K562 (cell line): ENCODE results near the gene AGO4. TPM values are rescaled to one million over a fixed set of nuclear protein-coding genes. Genes with fewer than 3 reads are reported as not detected.

ENCODE experiments used
- ATAC-seq: fragments of 200-7000 bp; cut with Tn5 transposase; 3 replicates; pipeline ENCODE4 v1.9.1; 2020; ENCODE audit warnings: moderate library complexity
- BruUV-seq: library from RNA; stranded (reverse); fragments of 400-500 nt; replicated peaks from 2 replicates; lab custom pipeline; 2021; lab: Mats Ljungman, UMichigan
- CTCF ChIA-PET: fragments of 300-600 bp; formaldehyde crosslinking; extraction: SDS; loops from one replicate; lab custom pipeline; 2021; ENCODE audit warnings: low intra/inter-chr PET ratio; lab: Yijun Ruan, JAX
- POLR2A ChIA-PET: fragments of 300-600, 350-650 bp; sonication (Branson Sonifier 250); formaldehyde crosslinking; extraction: SDS; loops from one replicate; lab custom pipeline; 2021; ENCODE audit warnings: antibody characterized with exemption, inconsistent platforms; lab: Yijun Ruan, JAX
- DNase-seq, 4 experiments: peaks; one replicate each; pipeline versions ENCODE4 v3.0.0 to v3.0.0-alpha.2; 2011 to 2018; ENCODE audit warnings: low spot score in 3 of 4, mixed read lengths in 3 of 4; ENCODE audit errors: extremely low read depth in 1 of 4
- FAIRE-seq: peaks from 2 replicates; lab custom pipeline; 2011; peaks lifted over from hg19 to GRCh38; lab: Jason Lieb, UNC
- H2AFZ ChIP-seq: 2 replicates; pipeline ENCODE4 v1.6.0; 2011; ENCODE audit warnings: low read depth, low read length, control low read depth, inconsistent platforms
- H3K27ac ChIP-seq: fragments of 200-600 bp; 3 replicates; pipeline ENCODE4 v1.8.0; 2011; ENCODE audit warnings: low read depth, mild to moderate bottlenecking, control low read depth, inconsistent platforms, low read length, moderate library complexity, mixed read lengths; ENCODE audit errors: extremely low read depth
- H3K27me3 ChIP-seq, 2 experiments: fragments of 300-600 bp in 1 of 2; 2 replicates in 1 of 2; 3 replicates in 1 of 2; pipeline versions ENCODE4 v1.6.0 to v1.8.0; 2011; ENCODE audit warnings: inconsistent platforms in 2 of 2, low read length in 2 of 2, mild to moderate bottlenecking in 1 of 2, mixed read lengths in 1 of 2, moderate library complexity in 1 of 2; ENCODE audit not compliant: control insufficient read depth in 2 of 2, insufficient read depth in 2 of 2
- H3K36me3 ChIP-seq: fragments of 300-600 bp; 3 replicates; pipeline ENCODE4 v1.8.0; 2011; ENCODE audit warnings: mild to moderate bottlenecking, low read length, inconsistent platforms; ENCODE audit not compliant: control insufficient read depth, insufficient read depth
- H3K4me1 ChIP-seq, 2 experiments: fragments of 200-600 bp in 1 of 2; replicated peaks in 1 of 2; 2 replicates in 1 of 2; 3 replicates in 1 of 2; pipeline versions ENCODE4 v1.5.1 to v1.8.0; 2011; ENCODE audit warnings: inconsistent platforms in 2 of 2, low read length in 2 of 2, mild to moderate bottlenecking in 1 of 2, mixed read lengths in 1 of 2, moderate library complexity in 1 of 2; ENCODE audit not compliant: control insufficient read depth in 2 of 2, insufficient read depth in 2 of 2
- H3K4me2 ChIP-seq: 2 replicates; pipeline ENCODE4 v1.6.1; 2011; ENCODE audit warnings: low read length, control low read depth, inconsistent platforms, mixed read lengths; ENCODE audit not compliant: insufficient read depth
- H3K4me3 ChIP-seq: fragments of 200-600 bp; sonication (generic), shearing (Covaris generic); 2 replicates; pipeline ENCODE4 v1.5.1; 2016; ENCODE audit warnings: control low read depth, inconsistent platforms
- H3K79me2 ChIP-seq: fragments of 200-600 bp; 3 replicates; pipeline ENCODE4 v1.8.0; 2011; ENCODE audit warnings: low read length, inconsistent platforms; ENCODE audit not compliant: control insufficient read depth, insufficient read depth
- H3K9ac ChIP-seq, 2 experiments: 2 replicates each; pipeline versions ENCODE4 v1.6.0 to v1.6.1; 2011; ENCODE audit warnings: low read depth in 2 of 2, low read length in 2 of 2, control low read depth in 1 of 2, inconsistent platforms in 1 of 2, mild to moderate bottlenecking in 1 of 2, mixed read lengths in 1 of 2; ENCODE audit not compliant: insufficient read depth in 1 of 2
- H3K9me1 ChIP-seq: one replicate; pipeline ENCODE4 v1.6.0; 2011; ENCODE audit warnings: inconsistent platforms, mild to moderate bottlenecking, low read length, moderate library complexity; ENCODE audit not compliant: control insufficient read depth, insufficient read depth
- H3K9me3 ChIP-seq: replicated peaks from 2 replicates; pipeline ENCODE4 v1.5.1; 2011; ENCODE audit warnings: low read depth, low read length, inconsistent platforms; ENCODE audit not compliant: control insufficient read depth, insufficient read depth
- H4K20me1 ChIP-seq: replicated peaks from 2 replicates; pipeline ENCODE4 v1.6.1; 2011; ENCODE audit warnings: low read length, inconsistent platforms, mixed read lengths; ENCODE audit not compliant: control insufficient read depth, insufficient read depth
- ARID2 ChIP-seq: fragments of 450-650 bp; IDR thresholded peaks from 2 replicates; pipeline ENCODE4 v1.6.1; 2017; ENCODE audit warnings: antibody characterized with exemption, mild to moderate bottlenecking
- HEY1 ChIP-seq: fragments of 250-450 bp; sonication (Bioruptor Pico); IDR thresholded peaks from 2 replicates; pipeline ENCODE4 v1.5.0; 2020; ENCODE audit warnings: mild to moderate bottlenecking, moderate library complexity, borderline replicate concordance
- NELFE ChIP-seq: IDR thresholded peaks from 2 replicates; pipeline ENCODE4 v1.6.1; 2011; ENCODE audit warnings: mild to moderate bottlenecking; ENCODE audit not compliant: insufficient read depth, insufficient read length
- NFIC ChIP-seq: fragments of 450-650 bp; IDR thresholded peaks from 2 replicates; pipeline ENCODE4 v1.6.1; 2017; ENCODE audit warnings: mild to moderate bottlenecking, inconsistent platforms
- SMAD1 ChIP-seq: fragments of 150-350 bp; IDR thresholded peaks from 2 replicates; pipeline ENCODE4 v1.6.1; 2014; ENCODE audit warnings: low read length, low read depth; ENCODE audit not compliant: partially characterized antibody
- SMARCA5 ChIP-seq: fragments of 450-650 bp; IDR thresholded peaks from 2 replicates; pipeline ENCODE4 v1.6.1; 2016
- UBTF ChIP-seq, 2 experiments: IDR thresholded peaks; 2 replicates each; pipeline ENCODE4 v1.6.1; 2012; ENCODE audit warnings: improper control_type of control experiment in 2 of 2, low read depth in 2 of 2, low read length in 2 of 2, borderline replicate concordance in 1 of 2
- ZBTB43 ChIP-seq: sonication (generic); formaldehyde crosslinking; IDR thresholded peaks from 2 replicates; pipeline ENCODE4 v1.8.0; 2023; ENCODE audit warnings: mild to moderate bottlenecking, missing genetic modification reagents
- ZC3H11A ChIP-seq: IDR thresholded peaks from 2 replicates; pipeline ENCODE4 v1.6.1; 2012; ENCODE audit warnings: low read depth, low read length, improper control_type of control experiment
- ZNF76 ChIP-seq: fragments of 250-450 bp; sonication (Bioruptor Pico); IDR thresholded peaks from 2 replicates; pipeline ENCODE4 v1.4.0; 2020; ENCODE audit warnings: mild to moderate bottlenecking, moderate library complexity, borderline replicate concordance
- WGBS: fragments of 100-300 bp; shearing (Covaris generic); methylation state at CpG from one replicate; pipeline ENCODE4 v1.1.6; 2016; ENCODE audit warnings: low coverage, mixed read lengths; ENCODE audit not compliant: insufficient coverage; ENCODE audit errors: missing lambda C conversion rate; 5-methylcytosine and 5-hydroxymethylcytosine counted together
- in situ Hi-C: fragments of 300-500 bp; cut with MboI; formaldehyde crosslinking; loops from 4 replicates; pipeline ENCODE4 v1.15.0; 2018; ENCODE audit warnings: inconsistent platforms, mixed read lengths
- intact Hi-C: fragments of 100-400 bp; cut with micrococcal nuclease; formaldehyde crosslinking; loops from 2 replicates; pipeline ENCODE4 v1.14.2; 2022
- polyA plus RNA-seq, 8 experiments: library from polyadenylated mRNA; depleted of rRNA in 4 of 8; stranded (reverse) in 5 of 8; unstranded in 3 of 8; fragments of >200 nt; fragmentation: Nextera tagmentation in 2 of 8; fragmentation: Illumina TruSeq in 1 of 8; extraction: Ambion mirVana in 2 of 8; extraction: Trizol in 1 of 8; gene quantifications; 2 replicates each; pipeline versions ENCODE4 v1.2.1 to v1.2.3, GENCODE V29; 2011 to 2014; ENCODE audit warnings: inconsistent platforms in 1 of 8, missing spikeins in 1 of 8
- total RNA-seq, 7 experiments: library from RNA; depleted of rRNA in 6 of 7; stranded (reverse); fragments of >200 nt in 6 of 7; fragmentation: Illumina TruSeq in 2 of 7; extraction: Trizol in 2 of 7; gene quantifications; 2 replicates each; pipeline versions ENCODE4 v1.2.1 to v1.2.3, GENCODE V29; 2011 to 2021; ENCODE audit warnings: low replicate concordance in 1 of 7

AGO4 gene
- total and polyA plus RNA-seq, 9 of the 15 experiments (the other 6 are each of a cell fraction or from before 2014, with no cell fraction given): 1.3 to 10.5 (median 6.5) TPM

GRCh38 chr1:35864813-35865212, 57.0 kb downstream of the AGO4 start:
- ATAC-seq (no peak), FAIRE-seq (no peak), DNase-seq (no peak)
- TF ChIP-seq ARID2 (no peak), SMARCA5 (no peak), NELFE (no peak), ZNF76 (CRISPR knock-in tag) (no peak), NFIC (no peak), SMAD1 (no peak), UBTF (IDR thresholded peaks at IDR 0.05; ENCODE audit: borderline replicate concordance in 1 of 2, low read depth in 2 of 2, low read length in 2 of 2) (no peak), ZC3H11A (no peak), ZBTB43 (no peak), HEY1 (no peak)
- H3K9ac ChIP-seq: no peak overlapping the region
- no peaks in the 10 kb centered on the region for H3K36me3 ChIP-seq
- POLR2A ChIA-PET: no interaction called here
- no TSS peak for BruUV-seq
- H3K4me3 ChIP-seq: no peak overlapping the region
- no peaks in the 10 kb centered on the region for H3K9me3 ChIP-seq
- peak overlapping the region; percentile 46 for H2AFZ ChIP-seq
- H3K4me2 ChIP-seq: no peak overlapping the region
- intact Hi-C loops: loop anchor here (5.0 kb wide), 1 partner anchor 67 kb away; the partner anchor contains the start of gene AGO3
- H3K27me3 ChIP-seq: no peaks in the 10 kb centered on the region
- in situ Hi-C loops: no loop called here
- H3K79me2 ChIP-seq: peaks cover 3% of the 10 kb centered on the region; the same call in 2 of the 3 replicates
- H3K27ac ChIP-seq: no peak overlapping the region
- no peaks in the 10 kb centered on the region for H3K9me1 ChIP-seq
- CTCF ChIA-PET: no interaction called here
- H4K20me1 ChIP-seq: no peaks in the 10 kb centered on the region
- WGBS: 67% methylated on average over 5 of the region's 5 CpGs
- H3K4me1 ChIP-seq: peaks cover 0 to 6% of the 10 kb centered on the region in 2 experiments; a peak in 1 of 5 replicates
